MG63 (cell line): ENCODE results near the gene CHCHD1. TPM values are rescaled to one million over a fixed set of nuclear protein-coding genes. Genes with fewer than 3 reads are reported as not detected.
"Not testable (repeated sequence)": the region's sequence is repeated elsewhere in the genome, so short reads cannot be mapped to it uniquely, and the experiment has no call there.

Experiments used
- DNase-seq: peaks from one replicate; pipeline ENCODE4 v3.0.0-alpha.2; 2020
- H3K27me3 ChIP-seq: fragments of 250-450 bp; sonication (Bioruptor Pico); 2 replicates; pipeline ENCODE4 v1.5.1; 2020; ENCODE audit warnings: mild to moderate bottlenecking, moderate library complexity
- H3K36me3 ChIP-seq: fragments of 250-450 bp; sonication (Bioruptor Pico); 2 replicates; pipeline ENCODE4 v1.5.1; 2020; ENCODE audit warnings: mild to moderate bottlenecking, moderate library complexity
- H3K4me3 ChIP-seq: fragments of 250-450 bp; sonication (Bioruptor Pico); 2 replicates; pipeline ENCODE4 v1.5.1; 2020; ENCODE audit warnings: mild to moderate bottlenecking, moderate library complexity
- H3K9me3 ChIP-seq: fragments of 250-450 bp; sonication (Bioruptor Pico); 2 replicates; pipeline ENCODE4 v1.5.1; 2020; ENCODE audit warnings: mild to moderate bottlenecking, moderate library complexity
- total RNA-seq: library from RNA; depleted of rRNA; stranded (reverse); fragments of >200 nt; shearing (Covaris generic); gene quantifications from 2 replicates; pipeline ENCODE4 v1.2.3, GENCODE V29; 2014; ENCODE audit warnings: low replicate concordance; rRNA removed

The CHCHD1 gene
- 58.5 and 93.9 TPM in 2 replicates for total RNA-seq

DNA sequence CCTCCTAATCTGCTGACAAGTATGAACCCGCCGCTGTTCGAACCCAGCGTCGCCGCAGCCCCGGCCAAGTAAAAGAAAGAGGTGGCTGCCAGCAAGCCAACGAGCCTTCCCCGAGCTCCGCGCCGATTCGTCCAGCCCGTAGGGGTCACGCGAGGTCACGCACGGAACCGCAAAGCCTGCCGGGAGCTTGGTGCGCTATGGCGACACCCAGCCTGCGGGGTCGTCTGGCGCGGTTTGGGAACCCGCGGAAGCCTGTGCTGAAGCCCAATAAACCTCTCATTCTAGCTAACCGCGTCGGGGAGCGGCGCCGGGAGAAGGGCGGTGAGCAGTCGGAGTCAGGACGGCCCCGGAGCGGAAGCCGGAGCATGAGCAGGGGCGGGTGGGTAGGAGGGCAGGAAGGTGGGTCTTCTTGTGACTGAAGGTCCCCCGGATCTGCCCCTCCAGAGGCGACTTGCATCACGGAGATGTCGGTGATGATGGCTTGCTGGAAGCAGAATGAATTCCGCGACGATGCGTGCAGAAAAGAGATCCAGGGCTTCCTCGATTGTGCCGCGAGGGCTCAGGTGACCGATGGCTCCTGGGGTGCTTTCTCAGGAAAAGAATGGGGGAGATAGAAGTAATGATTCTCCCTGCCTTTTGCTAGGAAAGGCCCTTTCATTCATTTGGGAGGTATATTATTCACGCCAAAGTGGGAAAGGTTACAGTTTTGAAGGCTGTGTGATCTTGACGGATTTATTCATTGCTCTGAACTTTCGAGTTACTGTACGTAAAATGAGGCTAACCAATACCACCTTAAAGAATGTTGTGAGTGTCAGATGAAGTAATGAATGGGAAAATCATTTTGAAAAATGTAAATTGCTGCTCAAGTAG is at the start of gene CHCHD1:
Gene CHCHD1, plus strand, starts transcription at position 170 of the 870 bp plus-strand sequence. Its CDS starts 28 bp downstream, at position 198.
- Histone ChIP-seq H3K36me3 (peaks cover 38% of the 10 kb centered on the region), H3K9me3 (no peaks in the 10 kb centered on the region), H3K27me3 (no peaks in the 10 kb centered on the region), H3K4me3 (peak within 1 kb of the TSS; percentile 81)
- DNase-seq, result peak; percentile 93

DNA sequence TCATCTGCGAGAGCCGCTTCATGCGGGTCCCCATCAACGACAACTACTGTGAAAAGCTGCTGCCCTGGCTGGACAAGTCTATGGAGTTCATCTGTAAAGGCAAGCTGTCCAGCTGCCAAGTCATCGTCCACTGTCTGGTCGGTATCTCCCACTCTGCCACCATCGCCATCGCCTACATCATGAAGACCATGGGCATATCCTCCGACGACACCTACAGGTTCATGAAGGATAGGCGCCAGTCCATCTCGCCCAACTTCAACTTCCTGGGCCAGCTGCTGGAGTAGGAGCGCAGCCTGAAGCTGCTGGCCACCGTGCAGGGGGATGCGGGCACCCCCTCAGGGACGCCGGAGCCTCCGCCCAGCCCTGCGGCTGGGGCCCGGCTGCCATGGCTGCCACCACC is 49.4 kb upstream of the CHCHD1 start:
- H3K36me3 ChIP-seq, result peaks cover 6% of the 10 kb centered on the region
- H3K27me3 ChIP-seq, result no peaks in the 10 kb centered on the region
- no peaks in the 10 kb centered on the region for H3K9me3 ChIP-seq
- H3K4me3 ChIP-seq, result no peak overlapping the region
- DNase-seq, result no peak

DNA sequence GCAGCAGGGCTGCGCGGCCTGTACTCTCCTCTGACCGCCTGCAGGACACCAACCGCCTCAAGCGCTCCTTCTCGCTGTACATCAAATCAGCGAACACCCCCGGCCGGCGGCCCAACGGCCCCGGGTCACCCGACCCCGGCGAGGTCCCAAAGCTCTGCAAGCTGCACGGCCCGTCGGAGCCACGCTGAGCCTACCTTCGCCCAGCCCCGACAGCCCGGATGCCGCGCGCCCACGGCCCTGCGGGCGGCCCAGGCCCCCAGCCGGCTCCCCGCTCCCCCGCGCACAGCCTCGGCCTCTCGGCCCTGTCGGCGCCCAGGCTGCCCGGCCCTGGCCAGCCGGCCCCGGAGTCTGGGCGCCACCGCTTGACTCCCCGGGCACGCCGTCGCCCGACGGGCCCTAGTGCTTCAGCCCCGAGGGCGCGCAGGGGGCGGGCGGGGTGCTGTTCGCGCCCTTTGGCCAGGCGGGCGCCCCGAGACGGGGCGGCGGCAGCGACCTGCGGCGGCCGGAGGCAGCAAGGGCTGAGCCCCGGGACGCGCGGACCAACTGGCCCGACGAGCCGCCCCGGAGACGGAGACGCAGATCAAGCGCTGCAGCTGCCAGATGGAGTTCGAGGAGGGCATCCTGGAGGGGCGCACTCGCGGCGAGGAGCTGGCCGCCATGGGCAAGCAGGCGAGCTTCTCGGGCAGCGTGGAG is 48.8 kb upstream of the CHCHD1 start:
- DNase-seq, result no peak

DNA sequence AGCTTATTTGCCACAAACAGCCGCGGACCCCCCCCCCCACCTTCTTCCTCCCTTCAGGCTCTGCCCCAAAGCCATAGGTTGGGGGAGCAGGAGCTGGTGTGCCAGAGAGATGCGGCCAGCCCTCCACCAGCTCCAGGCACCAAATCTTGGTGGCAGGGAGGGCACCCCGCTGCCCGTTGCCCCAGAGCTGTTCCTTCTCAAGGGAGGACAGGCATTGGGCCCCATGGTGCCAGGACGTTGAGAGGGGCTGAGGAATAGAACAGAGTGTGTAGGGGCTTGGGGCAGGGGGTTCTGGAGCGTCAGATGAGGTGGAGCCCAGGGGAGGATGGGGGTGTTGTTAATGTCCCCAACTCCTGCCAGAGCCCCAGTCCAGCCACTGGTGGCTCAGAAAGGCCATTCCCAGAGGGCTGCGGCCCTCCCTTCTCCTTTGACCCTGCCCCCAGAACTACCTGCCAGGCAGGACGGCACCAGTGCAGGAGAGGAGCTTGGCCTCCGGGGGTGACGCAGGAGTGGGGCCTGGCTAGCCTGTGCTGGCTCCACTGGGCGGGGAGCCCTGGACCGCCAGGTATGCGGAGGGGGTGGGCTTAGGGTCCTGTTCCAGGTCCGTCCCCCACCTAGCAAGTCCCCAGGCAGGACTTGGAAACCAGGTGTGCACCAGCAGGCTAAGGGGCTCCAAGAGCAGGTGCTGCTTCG is 47.7 kb upstream of the CHCHD1 start:
- H3K4me3 ChIP-seq, result no peak overlapping the region
- H3K36me3 ChIP-seq, result no peaks in the 10 kb centered on the region; the same call in none of the 2 replicates
- DNase-seq, result no peak
- H3K27me3 ChIP-seq, result no peaks in the 10 kb centered on the region
- H3K9me3 ChIP-seq, result no peaks in the 10 kb centered on the region

More for the DNA sequence above, 48.8 kb upstream of the CHCHD1 start:
- H3K4me3 ChIP-seq, result no peak overlapping the region
- no peaks in the 10 kb centered on the region for H3K9me3 ChIP-seq
- H3K36me3 ChIP-seq, result peaks cover 2% of the 10 kb centered on the region
- no peaks in the 10 kb centered on the region for H3K27me3 ChIP-seq

DNA sequence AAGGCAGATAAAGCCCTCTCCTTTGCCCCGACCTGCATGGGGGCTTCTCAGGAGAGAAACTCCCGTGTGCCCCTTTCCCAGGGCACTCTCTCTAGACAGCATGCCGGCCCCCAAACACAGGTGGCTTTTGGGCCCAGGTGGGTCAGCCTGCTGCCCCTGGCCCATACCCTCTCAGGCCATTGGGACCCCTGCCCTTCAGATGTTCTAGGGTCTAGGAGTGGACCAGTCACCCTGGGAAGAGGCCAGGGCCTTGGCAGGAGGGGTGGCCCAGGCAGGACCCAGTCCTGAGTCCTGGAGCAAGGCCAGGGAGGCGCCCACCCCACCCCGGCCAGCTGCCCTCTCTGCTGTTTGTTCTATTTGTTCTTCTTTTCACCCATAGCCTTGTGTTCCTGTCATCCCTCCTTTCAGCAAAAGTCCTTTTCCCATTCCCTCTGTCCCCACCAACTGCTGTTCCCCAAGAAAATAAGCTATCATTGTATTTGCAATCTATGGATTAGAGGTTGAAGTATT is 47.0 kb upstream of the CHCHD1 start:
- Histone ChIP-seq H3K27me3 (no peaks in the 10 kb centered on the region), H3K4me3 (no peak overlapping the region), H3K36me3 (peaks cover 4% of the 10 kb centered on the region), H3K9me3 (no peaks in the 10 kb centered on the region)
- no peak for DNase-seq

DNA sequence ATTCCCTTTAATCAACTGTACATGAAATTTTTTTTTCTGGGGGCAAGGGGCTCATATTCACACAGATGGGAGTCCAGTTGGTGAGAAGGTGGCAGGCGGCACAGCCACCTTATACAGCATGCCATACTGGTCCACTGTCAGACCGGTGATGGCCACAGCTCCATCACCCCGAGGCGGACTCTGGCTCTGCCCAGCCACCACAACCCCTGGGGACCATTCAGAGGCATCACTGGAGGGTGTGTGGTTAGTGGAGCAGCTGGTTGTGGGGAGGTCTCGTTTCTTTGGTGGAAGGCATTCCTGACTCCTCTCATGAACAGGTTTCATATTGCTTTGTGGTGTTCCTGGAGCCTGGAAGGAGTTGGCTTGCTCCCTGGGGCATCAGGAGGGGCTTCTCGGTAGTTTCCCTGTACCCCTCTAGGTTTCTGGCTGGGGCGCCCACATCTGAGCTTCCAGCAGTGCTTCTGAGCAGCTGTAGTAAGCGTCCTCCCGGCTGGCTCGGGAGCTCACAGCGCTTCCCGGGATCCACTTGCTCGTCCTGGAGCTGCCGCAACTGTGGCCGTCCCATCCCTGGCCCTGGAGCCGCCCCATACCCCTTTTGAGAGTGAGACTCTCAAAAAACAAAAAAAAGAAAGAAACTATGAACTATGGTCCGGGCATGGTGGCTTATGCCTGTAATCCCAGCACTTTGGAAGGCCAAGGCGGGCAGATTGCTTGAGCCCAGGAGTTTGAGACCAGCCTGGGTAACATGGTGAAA is 41.2 kb upstream of the CHCHD1 start:
- DNase-seq, H3K9me3 ChIP-seq, H3K4me3 ChIP-seq, H3K27me3 ChIP-seq: not testable (repeated sequence)
- peaks cover 28% of the 10 kb centered on the region for H3K36me3 ChIP-seq

DNA sequence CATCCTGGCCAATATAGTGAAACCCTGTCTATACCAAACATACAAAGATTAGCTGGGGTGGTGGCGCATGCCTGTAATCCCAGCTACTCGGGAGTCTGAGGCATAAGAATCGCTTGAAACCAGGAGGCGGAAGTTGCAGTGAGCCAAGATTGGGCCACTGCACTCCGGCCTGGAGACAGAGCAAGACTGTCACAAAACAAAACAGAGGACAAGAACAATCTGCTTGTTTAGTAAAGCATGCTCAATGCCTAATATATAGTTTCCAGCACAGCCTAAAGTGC is 39.5 kb upstream of the CHCHD1 start:
- Histone ChIP-seq H3K9me3 (no peaks in the 10 kb centered on the region), H3K27me3 (no peaks in the 10 kb centered on the region), H3K36me3 (peaks cover 39% of the 10 kb centered on the region), H3K4me3 (no peak overlapping the region; the same call in 1 of the 2 replicates)
- no peak for DNase-seq

DNA sequence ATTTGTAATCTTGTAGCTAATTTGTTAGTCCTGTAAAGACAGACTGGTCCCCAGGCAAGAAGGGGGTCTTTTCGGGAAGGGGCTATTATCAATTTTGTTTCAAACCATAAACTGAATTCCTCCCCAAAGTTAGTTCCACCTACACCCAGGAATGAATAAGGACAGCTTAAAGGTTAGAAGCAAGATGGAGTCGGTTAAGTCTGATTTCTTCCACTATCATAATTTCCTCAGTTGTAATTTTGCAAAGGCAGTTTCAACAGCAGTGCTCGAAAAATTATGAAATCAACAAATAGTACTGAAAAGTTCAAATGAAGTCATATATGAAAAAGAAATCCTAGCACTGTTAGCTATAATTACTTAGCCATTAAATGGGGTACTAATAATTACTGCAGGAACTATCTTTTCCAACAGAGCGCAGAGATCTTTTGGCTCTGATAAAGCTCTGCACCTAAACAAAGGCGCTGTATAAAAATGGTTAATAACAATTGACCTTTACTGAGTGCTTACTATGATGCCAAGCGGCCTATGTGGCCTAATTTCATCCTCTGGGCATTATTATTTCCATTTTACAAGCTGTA is 38.4 kb upstream of the CHCHD1 start:
- peaks cover 48% of the 10 kb centered on the region for H3K36me3 ChIP-seq
- no peaks in the 10 kb centered on the region for H3K27me3 ChIP-seq
- H3K9me3 ChIP-seq, result no peaks in the 10 kb centered on the region
- DNase-seq, result no peak
- H3K4me3 ChIP-seq, result peak overlapping the region; percentile 75

DNA sequence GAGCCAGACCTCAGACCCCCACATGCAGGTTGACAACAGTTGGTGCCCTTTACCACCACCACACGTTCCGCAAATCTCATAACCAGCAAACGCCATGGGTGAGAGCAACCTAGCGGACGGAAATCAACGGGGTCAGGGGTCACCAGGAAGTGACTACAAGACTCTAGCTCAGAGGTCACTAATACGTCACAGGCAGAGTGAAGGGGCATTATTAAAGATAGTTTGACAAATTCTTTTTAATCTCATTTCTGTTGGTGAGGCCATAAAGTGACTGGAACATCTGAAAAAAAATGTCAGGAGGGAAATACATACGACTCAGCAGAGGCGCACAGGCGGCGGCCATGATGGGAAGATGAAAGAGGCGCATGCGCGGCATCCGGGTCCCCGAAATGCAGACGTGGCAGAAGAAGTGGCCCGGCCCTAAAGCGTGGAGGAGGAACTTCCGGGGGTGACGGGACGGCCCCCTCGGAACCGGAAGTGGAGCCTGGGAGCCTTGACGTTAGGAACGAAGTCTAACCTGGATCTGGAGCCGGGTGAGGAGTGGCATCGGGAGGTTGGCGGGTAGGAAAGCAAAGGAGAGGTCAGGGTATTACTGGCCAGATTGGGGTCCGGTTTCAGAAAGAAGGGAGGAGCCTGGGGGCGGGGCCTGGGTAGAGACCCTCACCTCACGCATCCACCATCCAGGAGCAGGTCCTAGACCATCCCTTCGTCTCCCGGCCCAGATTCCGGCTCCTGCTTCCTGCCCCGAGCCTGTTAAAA is 37.8 kb upstream of the CHCHD1 start, which contains the start of gene SEC24C:
Gene SEC24C, plus strand, starts transcription at position 468 of the 759 bp plus-strand sequence. CDS start 2,461 bp downstream, outside the sequence.
- peak within 1 kb of the TSS; percentile 75 for H3K4me3 ChIP-seq
- peak; percentile 96 for DNase-seq
- H3K36me3 ChIP-seq, result peaks cover 54% of the 10 kb centered on the region
- H3K9me3 ChIP-seq, result no peaks in the 10 kb centered on the region
- H3K27me3 ChIP-seq, result no peaks in the 10 kb centered on the region

DNA sequence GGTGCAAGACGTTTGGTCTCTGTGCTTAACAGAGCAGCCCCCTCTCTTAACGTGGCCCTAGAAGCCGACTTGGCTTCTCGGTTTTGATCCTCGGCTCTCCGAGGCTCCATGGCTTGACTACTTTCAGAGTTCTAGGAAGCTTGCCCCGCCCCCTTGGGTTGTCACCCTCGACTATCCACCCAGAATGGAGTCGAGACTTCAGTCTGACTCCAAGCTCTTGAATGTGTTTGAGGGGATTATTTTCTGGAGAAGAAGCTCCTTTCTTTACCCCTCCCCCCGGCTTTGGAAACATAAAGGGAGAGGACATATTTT is 37.2 kb upstream of the CHCHD1 start:
- peak; percentile 68 for DNase-seq
- H3K9me3 ChIP-seq, result no peaks in the 10 kb centered on the region
- no peaks in the 10 kb centered on the region for H3K27me3 ChIP-seq
- H3K36me3 ChIP-seq, result peaks cover 55% of the 10 kb centered on the region
- H3K4me3 ChIP-seq, result peak overlapping the region; percentile 75

DNA sequence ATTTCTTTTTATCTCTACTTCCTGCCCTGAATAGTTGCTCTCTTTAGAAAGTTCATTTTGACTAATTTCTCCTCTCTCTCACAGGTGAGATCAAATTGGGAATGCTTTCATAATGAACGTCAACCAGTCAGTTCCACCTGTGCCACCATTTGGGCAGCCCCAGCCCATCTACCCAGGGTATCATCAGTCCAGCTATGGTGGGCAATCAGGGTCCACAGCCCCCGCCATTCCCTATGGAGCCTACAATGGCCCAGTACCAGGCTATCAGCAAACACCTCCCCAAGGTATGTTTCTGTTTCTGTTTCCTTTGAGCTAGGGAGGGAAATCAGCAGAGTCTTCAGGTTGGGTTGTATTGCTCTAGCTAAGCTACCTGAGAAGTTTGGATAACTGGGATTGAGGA is 35.1 kb upstream of the CHCHD1 start:
- H3K27me3 ChIP-seq, result no peaks in the 10 kb centered on the region
- no peaks in the 10 kb centered on the region for H3K9me3 ChIP-seq
- H3K36me3 ChIP-seq, result peaks cover 70% of the 10 kb centered on the region
- no peak overlapping the region for H3K4me3 ChIP-seq
- DNase-seq, result no peak

DNA sequence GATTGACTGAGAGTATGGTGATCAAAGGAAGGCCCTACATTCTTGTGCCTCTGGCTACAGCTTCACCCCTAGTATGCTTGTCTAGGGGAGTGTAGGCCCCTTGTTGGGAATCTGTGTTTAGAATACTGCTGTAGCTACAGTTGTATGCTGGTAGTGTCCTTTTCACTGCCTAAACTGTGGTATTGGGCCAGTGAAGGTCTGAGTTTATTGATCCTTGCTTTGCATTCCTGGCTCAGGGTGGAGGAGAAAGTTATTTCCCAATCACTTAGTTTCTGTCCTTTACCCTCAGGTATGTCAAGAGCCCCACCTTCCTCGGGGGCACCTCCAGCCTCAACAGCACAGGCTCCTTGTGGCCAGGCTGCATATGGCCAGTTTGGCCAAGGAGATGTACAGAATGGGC is 31.0 kb upstream of the CHCHD1 start:
- H3K9me3 ChIP-seq, result no peaks in the 10 kb centered on the region
- no peak for DNase-seq
- no peak overlapping the region for H3K4me3 ChIP-seq
- no peaks in the 10 kb centered on the region for H3K27me3 ChIP-seq
- H3K36me3 ChIP-seq, result peaks cover 77% of the 10 kb centered on the region

DNA sequence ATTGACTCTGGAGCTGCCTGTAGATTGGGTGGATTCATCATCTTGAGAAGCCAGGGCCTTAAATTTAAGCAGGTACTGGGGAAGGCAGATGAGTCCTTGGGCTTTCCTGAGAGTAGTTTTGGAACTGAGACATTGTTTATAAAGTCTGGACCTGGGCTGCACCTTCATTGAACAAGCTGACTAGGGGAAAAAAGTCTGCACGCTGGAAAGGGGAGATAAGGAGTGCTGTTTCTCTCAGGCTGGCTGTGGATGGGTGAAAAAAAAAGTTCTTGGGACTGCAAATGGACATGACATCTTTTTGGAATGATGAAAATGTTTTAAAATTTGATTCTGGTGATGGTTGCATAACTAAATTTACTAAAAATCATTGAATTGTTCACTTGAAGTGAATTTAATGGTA is 25.7 kb upstream of the CHCHD1 start:
- Histone ChIP-seq H3K36me3 (peaks cover 64% of the 10 kb centered on the region), H3K9me3 (no peaks in the 10 kb centered on the region), H3K27me3 (no peaks in the 10 kb centered on the region), H3K4me3 (no peak overlapping the region)
- DNase-seq, result no peak

DNA sequence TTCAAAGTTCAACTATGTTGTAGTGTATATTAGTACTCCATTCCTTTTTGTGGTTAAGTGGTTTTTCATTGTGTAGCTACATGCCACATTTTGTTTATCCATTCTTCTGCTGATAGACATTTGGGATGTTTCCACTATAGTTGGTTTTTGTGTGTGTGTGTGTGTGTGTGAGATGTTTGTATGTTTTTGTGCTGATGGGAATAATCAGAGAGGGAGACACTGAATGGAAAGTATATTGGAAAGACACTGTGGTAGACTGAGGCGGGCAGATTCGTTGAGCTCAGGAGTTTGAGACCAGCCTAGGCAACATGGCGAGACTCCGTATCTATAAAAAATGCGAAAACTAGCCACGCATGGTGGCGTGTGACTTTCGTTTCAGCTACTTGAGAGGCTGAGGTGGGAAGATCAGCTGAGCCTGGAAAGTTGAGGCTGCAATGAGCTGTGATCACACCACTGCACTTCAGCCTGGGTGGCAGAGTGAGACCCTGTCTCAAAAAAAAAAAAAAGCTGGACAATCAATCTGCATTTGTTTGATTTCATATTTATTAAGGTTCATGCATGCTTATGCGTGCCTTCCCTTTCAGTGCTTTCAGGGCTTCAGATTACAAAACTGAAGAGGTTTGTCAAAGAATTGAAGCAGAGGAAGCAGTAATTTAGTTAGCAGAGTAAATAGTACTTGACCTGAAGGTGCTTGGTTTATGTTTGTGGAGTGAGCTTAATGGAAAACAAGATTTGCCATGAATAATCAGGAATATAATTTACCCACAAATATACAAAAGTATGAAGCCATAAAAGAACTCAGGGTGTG is 22.9 kb upstream of the CHCHD1 start:
- H3K36me3 ChIP-seq, result peaks cover 63% of the 10 kb centered on the region
- no peak for DNase-seq
- no peaks in the 10 kb centered on the region for H3K9me3 ChIP-seq
- no peak overlapping the region for H3K4me3 ChIP-seq
- H3K27me3 ChIP-seq, result no peaks in the 10 kb centered on the region
